T47D (cell line): ENCODE measurements around the gene PHLDA2.

Experiments
- DNase-seq, 2 experiments: peaks; one replicate each; pipeline versions ENCODE4 v3.0.0 to v3.0.0-alpha.2; 2011 to 2012; ENCODE audit warnings: low read depth in 1 of 2, low spot score in 1 of 2
- JUND ChIP-seq: IDR thresholded peaks from 2 replicates; pipeline ENCODE4 v1.6.1; 2012; ENCODE audit warnings: low read depth
- in situ Hi-C: cut with HindIII; loops from 2 replicates; pipeline ENCODE4 v1.10.0; 2016; ENCODE audit warnings: low sequenced_read_pairs, low pct_unique_long_range_greater_than_20kb

Gene PHLDA2

DNA sequence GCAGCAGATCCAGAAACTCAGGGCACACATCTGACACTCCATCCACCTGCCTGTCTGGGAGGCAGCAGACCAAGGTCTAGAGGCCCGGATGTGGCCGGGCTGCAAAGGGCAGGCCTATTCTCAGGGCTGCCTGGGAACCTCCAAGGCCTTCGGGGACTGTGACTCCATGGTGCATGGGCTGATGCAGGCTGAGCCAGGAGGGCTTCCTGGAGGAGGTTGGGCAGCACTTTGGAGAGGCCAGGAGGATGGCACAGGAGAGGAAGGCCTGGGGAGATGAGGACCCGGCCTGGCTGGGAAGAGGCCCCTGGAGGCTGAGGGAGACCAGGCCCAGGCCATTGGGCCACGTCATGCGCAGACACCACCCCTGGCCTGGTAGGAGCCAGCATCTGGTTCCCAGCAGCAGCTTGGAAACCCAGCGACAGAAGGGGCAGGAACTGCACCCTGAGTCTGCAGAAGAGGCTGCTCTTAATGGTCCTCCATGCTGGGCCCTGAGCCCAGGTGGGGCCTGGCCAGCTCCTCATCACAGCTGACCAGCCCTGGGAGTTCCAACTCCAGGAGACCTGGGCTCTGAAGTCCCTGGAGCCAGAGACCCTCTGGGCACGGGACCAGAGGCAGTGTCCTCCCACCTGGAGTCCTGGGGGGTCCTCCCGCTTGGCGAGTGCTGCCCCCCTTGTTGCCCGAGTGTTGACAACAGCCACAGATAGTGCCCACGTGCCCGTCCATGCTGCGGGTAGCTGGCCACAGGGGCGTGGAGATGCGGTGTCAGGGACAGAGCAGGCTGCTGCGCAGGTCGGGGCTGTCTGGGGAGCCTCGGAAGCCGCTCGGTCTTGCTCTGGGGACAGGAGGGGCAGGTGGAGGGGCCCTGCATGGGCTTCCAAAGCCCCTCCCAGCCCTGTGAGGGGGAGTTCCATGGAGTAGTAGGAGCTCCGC is 5.5 kb downstream of the PHLDA2 start:
- TF ChIP-seq JUND, result no peak
- no peak for DNase-seq
- in situ Hi-C loops, result no loop called here

DNA sequence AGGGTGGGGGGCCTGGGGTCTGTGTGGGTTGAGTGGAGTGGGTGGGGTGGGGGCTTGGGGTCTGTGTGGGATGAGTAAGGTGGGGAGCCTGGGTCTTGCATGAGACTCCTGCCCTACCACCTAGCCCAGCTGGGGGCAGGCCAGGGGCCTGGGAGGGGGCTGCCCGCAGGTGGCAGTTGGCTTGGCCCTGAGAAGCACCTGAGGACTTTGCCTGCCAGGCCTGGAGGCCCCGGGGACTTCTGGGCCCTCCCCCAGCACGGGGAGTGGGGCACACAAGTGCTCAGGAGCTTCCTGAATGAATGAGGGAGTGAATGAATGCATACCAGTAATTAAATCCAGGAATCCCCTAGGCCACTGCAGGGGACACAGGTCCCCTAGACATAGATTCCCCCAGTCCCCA is 6.6 kb downstream of the PHLDA2 start:
- DNase-seq, result no peak
- in situ Hi-C loops, result no loop called here
- TF ChIP-seq JUND, result no peak

GRCh38 chr11:2921742-2922493 is 7.3 kb downstream of the PHLDA2 start:
- in situ Hi-C loops, result no loop called here
- DNase-seq, result no peak
- TF ChIP-seq JUND, result no peak

GRCh38 chr11:2921261-2921660 is 8.0 kb downstream of the PHLDA2 start:
- TF ChIP-seq JUND, result no peak
- in situ Hi-C loops, result no loop called here
- no peak for DNase-seq

DNA sequence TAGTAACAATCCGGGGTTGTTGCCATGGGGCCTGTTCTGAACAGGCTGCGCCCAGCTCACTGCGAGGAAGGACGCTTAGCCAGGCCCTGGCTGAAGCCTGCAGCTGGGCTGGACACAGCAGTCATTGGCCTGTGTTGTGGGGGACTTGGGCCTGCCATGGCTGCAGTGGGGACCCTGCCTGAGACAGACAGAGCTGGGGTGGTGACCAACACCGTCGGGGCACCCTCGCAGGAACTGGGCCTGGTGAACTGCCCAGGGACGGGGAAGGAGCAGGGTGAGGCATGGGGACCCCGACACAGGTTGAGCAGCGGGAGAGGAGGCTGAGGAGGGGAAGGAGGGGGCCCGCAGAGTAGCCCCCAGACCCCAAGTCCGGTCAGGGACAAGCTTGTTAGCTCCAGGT is 8.9 kb downstream of the PHLDA2 start:
- in situ Hi-C loops, result no loop called here
- no peak for TF ChIP-seq JUND
- DNase-seq, result no peak

DNA sequence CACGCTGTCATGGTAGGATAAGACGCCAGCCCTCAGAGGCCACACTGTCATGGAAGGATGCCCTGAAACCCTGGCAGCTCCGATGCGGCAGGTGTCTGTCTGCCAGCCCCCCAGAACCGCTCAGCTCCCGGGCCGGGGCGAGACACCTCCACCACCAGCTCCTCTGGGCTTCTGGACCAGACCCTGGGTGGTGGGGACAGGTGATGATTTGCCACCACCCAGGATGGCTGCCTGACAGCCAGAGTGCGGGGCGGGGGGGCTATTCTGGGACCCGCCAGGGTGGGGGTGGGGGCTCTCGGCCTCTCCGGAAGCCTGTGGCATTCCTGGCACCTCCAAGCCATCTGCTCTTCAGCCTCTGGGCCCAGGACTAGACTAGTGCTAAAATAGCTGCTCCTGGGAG is 9.4 kb downstream of the PHLDA2 start:
- in situ Hi-C loops, result no loop called here
- no peak for DNase-seq
- no peak for TF ChIP-seq JUND

GRCh38 chr11:2919188-2919587 is 10.0 kb downstream of the PHLDA2 start:
- TF ChIP-seq JUND, result no peak
- no peak for DNase-seq
- in situ Hi-C loops, result no loop called here

DNA sequence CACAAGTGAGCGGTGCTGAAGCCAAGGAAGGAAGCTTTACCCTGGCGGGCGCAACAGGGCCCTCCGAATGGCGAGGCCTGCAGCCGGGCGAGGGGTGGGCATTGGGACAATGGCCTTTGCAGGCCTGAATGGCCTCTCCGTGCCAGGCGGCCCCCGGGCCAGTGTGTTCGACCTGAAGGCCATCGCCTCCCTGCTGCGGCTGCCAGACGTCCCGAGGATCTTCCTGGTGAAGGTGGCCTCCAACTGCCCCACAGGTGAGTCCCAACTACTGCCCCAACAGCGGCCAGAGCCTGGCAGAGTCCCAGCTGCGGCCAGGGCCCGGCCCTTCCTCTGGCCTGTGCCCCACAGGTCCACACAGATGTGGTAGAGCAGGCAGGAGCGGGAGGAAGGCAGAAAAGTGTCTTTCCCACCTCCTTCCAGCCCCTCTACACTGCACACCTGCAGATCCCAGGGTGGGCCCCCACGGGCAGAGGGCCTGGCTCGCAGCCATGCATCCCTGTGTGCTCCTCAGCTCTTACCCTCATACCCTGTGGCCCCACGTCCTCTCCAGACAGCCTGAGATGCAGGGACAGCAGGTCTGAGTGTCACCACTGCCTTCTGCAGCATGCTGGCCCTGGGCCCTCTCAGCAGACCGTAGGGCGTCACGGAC is 11.3 kb downstream of the PHLDA2 start:
- in situ Hi-C loops, result no loop called here
- no peak for DNase-seq
- TF ChIP-seq JUND, result no peak

- in situ Hi-C loops, result no loop called here
- no peak for DNase-seq
- TF ChIP-seq JUND, result no peak
Measured at GRCh38 chr11:2916892-2917645, 12.2 kb downstream of the PHLDA2 start.

DNA sequence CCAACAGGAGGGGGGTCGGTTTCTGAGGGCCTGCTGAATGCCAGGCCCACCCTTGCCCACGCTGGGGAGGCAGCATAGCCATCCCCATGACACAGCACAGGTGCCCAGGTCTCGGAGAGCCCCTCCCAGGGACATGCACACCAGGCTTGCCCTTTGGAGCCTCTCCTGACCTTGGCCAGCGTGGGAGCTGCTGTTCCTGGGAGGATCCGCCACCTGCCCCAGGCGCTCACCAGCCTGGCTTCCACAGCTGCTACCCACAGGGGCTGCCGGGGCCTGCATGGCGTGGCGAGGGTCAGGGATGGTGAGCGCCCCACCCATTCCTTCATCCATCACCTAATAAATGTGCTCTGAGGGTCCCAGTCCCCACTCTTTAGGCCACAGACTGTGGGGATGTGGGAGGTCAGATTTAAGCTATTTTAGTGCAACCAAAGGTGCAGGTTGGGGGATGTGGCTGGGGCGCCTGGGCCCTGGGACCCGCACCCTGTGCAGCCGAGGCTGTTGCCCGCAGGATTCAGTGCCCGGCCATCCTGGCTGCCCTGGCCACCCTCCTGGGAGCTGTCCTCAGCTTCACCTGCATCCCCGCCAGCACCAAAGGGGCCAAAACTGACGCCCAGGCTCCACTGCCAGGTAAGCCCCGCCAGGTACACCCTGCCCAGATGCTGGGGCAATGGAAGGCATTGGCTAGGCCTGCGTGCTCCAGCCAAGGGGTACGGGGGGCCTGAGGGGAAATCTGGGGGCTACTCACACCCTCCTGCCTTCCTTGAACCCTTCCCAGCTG is 12.9 kb downstream of the PHLDA2 start:
- no peak for TF ChIP-seq JUND
- in situ Hi-C loops, result no loop called here
- DNase-seq, result no peak

DNA sequence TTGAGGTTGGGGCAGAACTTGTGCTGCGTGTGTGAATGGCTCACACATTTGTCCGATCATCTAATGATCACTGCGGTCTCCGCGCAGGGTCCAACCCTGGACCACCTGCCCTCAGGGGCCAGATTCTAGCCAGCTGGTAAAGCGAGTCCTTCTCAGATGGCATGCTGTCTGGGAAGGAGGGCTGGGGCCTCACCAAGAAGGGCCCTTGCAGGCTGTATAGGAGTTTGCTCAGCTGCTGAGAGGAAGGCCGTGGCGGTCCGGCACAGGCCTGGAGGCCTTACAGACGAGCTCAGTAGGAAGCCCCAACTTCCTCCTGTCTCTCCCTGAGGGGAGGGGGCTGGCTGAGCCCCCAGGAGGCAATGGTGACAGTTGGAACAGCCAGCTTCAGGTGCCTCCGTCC is 13.7 kb downstream of the PHLDA2 start:
- in situ Hi-C loops, result no loop called here
- no peak for DNase-seq
- TF ChIP-seq JUND, result no peak
